NCI-H1417 (cell line): Measurements from ENCODE around the gene MEFV.
"Not testable (repeated sequence)": the region's sequence is repeated elsewhere in the genome, so short reads cannot be mapped to it uniquely, and the experiment has no call there.

Experiments
- DNase-seq, 3 experiments: peaks; one replicate each; lab custom pipeline; 2025; lab: John Stamatoyannopoulos, UW

MEFV gene, protein sequence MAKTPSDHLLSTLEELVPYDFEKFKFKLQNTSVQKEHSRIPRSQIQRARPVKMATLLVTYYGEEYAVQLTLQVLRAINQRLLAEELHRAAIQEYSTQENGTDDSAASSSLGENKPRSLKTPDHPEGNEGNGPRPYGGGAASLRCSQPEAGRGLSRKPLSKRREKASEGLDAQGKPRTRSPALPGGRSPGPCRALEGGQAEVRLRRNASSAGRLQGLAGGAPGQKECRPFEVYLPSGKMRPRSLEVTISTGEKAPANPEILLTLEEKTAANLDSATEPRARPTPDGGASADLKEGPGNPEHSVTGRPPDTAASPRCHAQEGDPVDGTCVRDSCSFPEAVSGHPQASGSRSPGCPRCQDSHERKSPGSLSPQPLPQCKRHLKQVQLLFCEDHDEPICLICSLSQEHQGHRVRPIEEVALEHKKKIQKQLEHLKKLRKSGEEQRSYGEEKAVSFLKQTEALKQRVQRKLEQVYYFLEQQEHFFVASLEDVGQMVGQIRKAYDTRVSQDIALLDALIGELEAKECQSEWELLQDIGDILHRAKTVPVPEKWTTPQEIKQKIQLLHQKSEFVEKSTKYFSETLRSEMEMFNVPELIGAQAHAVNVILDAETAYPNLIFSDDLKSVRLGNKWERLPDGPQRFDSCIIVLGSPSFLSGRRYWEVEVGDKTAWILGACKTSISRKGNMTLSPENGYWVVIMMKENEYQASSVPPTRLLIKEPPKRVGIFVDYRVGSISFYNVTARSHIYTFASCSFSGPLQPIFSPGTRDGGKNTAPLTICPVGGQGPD

DNA sequence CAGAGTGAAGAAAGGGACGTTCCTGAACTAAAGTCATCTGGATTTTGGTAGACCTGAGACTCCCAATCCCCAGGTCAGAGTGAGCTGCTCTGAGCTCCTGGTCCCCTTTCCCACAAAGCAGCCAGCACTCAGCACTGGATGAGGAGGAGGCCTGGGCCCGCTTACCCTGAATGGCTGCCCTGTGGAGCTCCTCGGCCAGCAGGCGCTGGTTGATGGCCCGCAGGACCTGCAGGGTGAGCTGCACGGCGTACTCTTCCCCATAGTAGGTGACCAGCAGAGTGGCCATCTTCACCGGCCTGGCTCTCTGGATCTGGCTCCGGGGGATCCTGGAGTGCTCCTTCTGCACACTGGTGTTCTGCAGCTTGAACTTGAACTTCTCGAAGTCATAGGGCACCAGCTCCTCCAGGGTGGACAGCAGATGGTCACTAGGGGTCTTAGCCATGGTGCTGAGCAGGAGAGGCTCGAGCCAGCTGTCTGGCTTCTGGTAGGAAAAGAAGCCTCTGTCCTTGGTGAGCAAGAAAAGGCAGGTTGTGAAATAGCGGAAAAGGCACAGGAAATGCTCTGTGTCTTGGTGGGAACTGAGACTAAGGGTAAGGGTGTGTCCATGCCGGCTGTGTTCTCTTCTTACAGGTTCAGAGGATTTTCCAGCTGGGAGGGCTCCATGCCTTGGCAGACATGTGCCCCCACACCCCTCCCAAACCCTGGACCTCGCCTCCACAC lies at the start of gene MEFV:
TSS of gene MEFV (minus strand) at position 488 of the 720 bp plus-strand sequence. CDS start at position 442, 46 bp downstream.
- DNase-seq = no peak

DNA sequence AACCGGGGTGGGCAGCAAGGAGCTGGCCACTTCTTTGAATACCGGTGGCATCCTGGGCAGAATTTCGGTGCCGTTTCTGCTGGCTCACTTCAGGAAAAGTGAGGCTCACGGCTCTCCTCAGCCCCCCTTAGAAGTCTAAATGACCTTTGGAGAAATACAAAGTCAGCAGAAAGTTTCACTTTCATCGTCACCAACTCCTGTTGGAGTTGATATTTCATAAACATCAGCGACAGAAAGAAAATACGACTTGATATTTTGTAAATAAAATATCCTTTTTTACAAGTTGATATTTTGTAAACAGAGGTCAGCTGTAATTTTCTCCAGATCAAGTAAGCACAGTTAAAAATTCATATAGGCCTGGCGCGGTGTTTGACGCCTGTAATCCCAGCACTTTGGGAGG lies 49.6 kb upstream of the MEFV start:
- no peak for DNase-seq

DNA sequence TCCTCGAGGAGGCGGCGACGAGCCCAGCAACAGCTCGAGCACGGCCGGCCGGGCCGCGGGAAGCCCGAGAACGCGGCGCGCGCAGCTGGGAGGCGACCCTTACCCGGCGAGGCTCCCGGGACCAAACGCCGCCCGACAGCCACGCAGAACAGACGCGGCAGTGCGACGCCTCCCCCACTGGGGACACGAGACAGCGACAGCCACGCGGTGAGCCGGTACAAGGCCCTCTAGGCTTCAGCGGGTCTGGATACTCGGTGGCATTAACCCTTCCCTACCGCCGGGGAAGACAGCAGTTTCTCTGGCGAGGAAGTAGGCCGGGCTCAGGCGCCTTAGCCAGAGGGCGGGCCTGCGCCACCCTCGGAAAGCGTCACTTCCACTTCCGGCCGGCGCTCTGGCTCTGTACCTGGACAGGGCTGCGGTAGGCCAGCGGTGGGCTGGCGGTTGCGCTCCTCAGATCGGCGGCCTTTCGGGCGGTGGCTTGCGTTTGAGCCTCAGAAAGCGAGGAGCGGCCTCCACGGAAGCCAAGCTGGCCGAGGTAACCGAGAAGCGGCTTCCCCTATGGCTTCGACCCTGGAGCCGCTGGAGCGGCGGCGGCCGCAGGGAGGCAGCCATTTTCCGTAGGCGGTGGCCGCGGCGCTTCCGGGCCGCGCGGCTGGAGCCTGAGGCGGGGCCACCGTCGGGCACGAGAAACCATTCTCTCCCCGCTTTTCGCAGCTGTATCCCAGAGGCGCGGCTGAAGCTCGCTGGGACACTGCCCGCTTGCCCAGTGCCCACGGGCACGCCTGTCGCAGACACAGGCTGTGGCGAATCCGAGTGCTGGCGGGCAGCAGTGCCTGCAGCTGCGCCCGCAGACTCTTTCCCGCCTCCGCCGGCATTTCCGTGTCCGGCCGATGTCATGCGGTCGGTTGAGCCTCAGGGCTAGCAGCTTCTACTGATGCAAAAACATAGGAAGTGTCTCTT lies 49.0 kb upstream of the MEFV start, which contains the start of the genes TIGD7 and ZNF75A:
TSS of gene TIGD7 (minus strand) at position 322 of the 960 bp plus-strand sequence. CDS start 4,816 bp downstream, outside the sequence.
TSS of gene ZNF75A (plus strand) at position 389 of the 960 bp plus-strand sequence. CDS start 2,932 bp downstream, outside the sequence.
- peak; percentile 73 to 93 (median 92) for DNase-seq

DNA sequence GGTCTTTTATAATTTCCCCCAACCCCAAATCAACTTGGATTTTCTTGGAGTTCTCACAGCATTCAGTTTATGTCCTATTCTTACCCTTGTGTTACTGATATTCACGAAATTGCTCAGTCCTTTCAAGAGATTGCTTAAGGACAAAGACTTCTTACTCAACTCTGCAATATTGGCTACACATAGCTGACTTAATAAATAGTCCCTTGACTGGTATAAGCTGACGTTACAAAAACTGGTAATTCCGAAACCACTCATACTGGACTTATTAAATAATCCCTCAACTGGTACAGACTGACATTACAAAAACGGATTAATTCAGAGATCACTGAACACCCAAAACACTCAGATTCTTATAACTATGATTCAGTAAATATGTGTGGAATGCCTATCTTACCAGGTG lies 47.9 kb upstream of the MEFV start:
- peak in 1 of 3 experiments; percentile 33 for DNase-seq

DNA sequence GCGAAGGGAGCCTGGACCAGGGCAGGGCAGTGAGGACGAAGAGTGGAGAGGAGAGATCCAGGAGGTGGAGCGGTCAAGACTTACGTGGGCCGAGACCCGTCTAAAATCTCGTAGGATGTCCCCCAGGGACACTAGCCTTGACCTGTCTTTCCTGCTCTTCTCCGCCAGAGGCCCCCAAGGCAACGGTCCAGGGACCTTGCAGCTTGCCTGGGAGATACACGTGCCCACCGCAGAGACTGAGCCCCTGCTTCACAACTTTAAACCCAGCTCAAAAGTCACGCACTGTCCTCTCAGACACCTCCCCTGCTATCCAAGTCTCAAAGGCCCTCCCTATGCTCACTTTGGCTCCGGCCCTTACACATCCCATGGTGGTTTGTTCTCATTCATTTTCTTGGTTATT lies 39.4 kb upstream of the MEFV start:
- DNase-seq = no peak

DNA sequence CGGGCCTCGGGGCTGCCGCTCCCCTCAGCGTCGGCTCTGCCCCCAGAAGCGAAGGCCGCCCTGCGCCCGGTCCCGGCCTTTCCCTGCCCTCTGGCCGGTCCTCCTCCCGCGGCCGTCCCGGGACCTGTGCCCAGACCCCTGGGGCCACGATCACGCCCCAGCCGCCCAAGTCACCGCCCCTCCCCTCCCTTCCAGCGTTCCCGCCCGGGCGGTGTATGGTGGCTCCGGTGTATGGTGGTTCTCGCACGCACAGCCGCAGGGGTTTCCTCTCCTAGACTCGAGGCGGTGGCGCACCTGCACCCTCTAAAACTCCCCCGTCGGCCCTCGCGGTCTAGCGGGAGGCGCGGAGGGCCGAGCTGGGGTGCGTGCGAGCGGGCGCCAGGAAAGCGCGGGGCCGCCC lies 38.8 kb upstream of the MEFV start:
- DNase-seq = no peak

DNA sequence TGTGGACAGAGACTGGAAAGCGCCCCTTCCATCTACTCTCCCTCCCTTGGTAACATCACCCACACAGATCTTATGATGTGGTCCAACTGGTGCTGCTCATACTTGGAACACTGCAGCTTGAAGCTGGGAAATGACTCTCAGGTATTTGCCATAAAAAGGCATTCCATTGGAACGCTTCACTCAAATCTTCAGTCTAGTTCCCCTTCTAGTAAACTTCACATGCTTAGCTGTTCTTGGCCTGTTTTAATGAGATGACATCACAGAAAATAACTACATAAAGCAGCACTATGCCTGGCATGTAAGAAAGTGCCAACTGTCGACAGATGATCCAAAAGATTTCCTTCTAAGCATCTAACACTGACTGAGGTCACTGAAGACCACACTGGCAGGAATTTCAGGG lies 36.2 kb upstream of the MEFV start:
- no peak for DNase-seq

DNA sequence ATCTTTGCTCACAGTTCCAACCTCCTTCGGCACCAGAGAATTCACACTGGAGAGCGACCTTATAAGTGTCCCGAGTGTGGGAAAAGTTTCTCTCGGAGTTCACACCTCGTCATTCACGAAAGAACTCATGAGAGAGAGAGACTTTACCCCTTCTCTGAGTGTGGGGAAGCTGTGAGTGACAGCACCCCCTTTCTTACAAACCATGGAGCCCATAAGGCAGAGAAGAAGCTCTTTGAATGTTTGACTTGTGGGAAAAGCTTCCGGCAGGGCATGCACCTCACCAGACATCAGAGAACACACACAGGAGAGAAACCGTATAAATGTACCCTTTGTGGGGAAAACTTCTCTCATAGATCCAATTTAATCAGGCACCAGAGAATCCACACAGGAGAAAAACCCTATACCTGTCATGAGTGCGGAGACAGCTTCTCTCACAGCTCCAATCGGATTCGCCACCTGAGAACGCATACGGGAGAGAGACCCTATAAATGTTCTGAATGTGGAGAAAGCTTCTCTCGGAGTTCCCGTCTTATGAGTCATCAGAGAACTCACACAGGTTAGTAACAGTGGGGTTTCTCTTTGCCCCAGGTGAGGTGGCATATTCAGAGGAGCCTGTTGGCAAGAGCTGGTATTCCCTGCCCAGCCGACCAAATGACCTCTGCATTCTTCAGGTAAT lies 33.7 kb upstream of the MEFV start:
- peak in 1 of 3 experiments; percentile 5 for DNase-seq

DNA sequence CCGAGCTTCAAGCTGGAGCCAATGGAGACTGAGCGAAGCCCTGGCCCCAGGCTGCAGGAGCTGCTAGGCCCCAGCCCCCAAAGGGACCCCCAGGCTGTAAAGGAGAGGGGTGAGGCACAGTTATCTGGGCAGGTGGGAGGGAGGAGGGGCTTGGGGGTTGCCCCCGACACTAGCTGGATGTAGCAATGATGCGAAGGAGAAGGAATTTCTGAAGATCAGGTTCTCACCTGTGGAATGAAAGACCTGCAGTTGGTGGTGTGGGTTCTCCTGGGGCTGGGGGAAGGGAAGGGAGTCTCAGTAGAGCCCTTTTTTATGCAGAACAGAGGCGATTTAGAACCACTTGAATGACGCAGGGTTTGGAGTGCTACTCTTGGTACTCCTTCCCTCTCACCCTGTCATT lies 28.7 kb upstream of the MEFV start:
- no peak for DNase-seq

DNA sequence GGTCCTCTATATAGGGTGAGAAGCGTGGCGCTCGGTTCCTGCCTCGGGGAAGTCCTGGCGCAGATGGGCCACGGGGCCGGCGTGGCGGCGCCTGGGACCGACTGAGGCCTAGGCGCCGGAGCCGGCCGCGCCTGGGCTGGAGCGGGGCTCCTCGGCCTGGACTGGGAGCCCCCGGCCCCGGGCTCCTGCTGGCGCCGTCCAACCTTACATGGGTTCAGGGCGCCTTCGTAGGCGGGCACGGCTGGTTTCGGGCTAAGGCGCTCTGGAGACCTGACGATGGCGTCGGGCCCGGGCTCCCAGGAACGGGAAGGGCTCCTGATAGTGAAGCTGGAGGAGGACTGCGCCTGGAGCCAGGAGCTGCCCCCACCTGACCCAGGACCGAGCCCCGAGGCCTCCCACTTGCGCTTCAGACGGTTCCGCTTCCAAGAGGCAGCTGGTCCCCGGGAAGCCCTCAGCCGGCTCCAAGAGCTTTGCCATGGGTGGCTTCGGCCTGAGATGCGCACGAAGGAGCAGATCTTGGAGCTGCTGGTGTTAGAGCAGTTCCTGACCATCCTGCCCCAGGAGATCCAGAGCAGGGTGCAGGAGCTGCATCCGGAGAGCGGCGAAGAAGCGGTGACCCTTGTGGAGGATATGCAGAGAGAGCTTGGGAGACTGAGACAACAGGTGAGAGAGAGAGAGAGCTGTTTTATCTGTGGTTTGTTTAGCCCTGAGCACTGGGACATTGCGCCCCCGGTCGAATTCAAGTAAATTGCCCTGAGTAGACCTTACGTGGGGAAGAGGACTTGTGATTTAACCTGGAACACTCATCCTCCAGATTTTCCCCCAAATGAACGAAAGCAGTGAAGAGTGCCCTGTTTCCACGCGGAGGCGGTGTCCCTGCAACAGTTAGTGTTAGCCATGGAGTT lies 27.4 kb upstream of the MEFV start:
- no peak for DNase-seq

DNA sequence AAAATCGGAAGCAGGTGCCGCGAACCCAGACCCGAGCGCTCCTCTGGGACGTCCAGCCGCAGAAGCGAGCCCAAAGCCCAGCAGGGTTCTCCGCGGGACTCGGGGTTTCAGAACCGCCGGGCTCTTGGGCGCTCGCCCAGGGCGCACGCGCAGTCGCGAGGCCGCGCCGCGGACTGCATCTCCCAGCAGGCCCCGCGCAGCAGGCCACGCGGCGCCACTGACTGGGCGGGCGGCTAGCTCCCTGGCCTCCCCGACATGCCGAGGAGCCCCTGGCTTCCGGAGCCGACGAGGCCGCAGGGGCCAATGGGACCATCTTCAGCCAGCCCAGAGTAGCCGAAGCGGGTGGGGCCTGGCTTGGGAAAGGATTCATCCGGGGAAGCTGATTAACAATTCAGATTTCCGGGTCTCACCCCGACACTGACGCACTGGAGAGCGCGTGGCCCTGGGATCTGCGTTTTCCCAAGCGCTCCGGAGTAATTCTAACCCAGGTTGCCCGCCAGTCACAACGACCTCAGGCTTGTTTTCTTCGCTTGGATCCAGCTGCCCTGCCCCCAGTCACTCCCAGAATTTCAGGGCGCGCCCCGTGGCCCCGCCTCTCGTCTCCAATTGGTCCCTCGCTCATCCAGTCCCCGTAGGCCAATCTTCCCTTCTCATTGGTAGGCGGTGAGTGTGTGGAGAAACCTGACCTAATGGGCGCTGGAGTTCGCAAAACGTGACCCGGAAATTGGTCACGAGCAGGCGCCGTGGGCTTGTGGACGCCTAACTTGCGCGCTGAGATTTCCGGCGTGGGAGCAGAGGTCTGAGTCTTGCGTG lies 26.5 kb upstream of the MEFV start, which contains the start of gene ZNF263:
TSS of gene ZNF263 (plus strand) at position 762 of the 813 bp plus-strand sequence. CDS start 328 bp downstream, outside the sequence.
- DNase-seq = peak; percentile 96 to 99 (median 99)

DNA sequence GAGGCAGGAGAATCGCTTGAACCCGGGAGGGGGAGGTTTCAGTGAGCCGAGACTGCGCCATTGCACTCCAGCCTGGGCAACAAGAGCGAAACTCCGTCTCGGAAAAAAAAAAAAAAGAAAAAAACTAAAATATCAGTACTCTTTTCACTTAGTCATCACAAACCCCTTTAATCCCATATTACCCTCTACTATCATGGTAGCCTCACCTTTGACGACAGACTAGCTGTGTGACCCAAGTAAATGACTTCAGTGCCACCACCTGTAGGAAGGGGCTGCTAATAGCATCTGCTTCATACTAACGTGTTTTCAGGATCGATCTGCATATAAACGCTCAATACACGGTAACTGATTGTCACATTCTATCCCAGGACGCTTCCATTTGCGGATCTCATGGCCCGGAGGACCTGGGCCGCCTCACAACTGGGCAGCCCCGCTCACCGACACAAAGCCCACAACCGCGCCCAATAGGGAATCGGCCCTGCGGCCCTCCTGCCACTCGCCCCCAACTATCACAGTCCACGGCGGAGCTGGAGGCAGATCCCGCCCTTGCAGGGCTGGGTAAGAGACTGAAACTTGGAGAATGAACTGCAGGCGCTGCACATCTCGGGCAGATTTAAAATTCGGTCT lies 25.8 kb upstream of the MEFV start:
- peak; percentile 82 to 94 (median 92) for DNase-seq

DNA sequence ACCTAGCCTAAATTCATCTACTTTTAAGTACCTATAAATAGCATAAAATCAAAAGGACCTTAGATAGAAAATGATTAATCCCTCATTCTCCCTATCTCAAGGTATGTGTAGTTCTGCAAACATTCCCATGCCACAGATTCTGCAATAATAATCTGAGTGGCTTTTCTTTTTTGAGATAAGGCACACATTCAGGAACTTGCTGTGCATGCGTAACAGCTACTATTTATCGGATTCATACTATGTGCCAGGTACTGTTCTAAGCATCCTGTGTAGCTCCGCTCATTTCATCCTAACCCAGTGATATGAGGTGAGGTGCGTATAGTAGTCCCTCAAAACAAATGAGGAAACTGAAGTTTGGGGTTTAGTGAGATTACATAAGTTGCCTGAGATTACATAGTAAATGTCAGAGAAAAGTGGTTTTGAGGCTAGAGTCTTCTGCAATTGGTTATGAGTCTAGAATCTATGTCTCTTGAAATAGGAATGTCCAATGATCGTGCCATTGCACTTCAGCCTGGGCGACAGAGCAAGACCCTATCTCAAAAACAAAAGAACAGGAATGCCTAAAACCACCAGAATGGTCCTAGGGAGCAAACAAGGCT lies 24.9 kb upstream of the MEFV start:
- no peak for DNase-seq

DNA sequence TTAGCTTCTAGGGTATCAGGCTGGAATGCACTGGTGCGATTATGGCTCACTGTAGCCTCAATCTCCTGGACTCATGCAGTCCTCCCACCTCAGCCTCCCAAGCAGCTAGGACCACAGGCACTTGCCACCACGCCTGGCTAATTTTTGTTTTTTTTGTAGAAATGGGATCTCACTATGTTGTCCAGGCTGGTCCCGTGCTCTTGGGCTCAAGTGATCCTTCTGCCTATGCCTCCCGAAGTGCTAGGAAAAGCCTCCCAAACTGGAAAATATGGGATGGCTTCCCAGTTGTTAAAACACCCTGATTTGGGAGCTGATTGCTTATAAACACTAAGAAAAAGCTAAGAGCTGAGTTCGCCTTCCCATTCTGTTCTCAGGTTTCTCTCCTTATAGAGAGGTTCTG lies 20.2 kb upstream of the MEFV start:
- no peak for DNase-seq

DNA sequence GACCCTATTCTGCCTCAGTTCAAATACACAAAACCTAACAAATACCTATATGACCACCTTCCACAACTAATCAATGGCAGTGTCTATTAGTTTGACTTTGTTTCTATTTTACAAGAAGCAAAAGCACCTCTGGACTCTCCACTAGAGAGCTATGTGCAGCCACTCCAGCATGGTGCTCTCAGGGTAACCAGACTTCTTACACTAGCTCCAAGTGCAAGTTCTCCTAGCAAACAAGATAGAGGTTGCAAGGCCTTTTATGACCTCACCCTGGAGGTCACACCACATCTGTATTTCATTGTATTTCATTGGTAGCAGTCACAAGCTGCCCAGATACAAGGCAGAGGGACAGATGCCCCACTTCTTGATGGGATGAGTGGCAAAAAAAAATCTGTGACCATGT lies 18.5 kb upstream of the MEFV start:
- DNase-seq = no peak

DNA sequence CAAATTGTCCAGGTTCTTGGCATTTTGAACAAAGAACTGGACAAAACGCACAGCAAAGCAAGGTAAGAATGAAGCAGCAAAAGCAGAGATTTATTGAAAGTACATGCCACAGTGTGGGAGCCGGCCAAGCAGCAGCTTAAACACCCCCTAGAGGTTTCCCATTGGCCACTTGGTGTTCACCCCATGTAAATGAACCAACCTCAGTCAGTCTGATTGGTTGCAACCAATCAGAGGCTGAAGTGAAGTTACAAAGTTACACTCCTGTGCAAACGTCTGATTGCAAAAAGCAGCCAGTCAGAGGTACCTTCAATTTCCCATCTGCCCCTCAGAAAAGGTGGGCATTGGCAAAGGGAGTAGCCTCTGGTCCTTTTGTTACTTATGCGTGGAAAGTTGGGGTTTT lies 18.1 kb upstream of the MEFV start:
- DNase-seq = no peak

DNA sequence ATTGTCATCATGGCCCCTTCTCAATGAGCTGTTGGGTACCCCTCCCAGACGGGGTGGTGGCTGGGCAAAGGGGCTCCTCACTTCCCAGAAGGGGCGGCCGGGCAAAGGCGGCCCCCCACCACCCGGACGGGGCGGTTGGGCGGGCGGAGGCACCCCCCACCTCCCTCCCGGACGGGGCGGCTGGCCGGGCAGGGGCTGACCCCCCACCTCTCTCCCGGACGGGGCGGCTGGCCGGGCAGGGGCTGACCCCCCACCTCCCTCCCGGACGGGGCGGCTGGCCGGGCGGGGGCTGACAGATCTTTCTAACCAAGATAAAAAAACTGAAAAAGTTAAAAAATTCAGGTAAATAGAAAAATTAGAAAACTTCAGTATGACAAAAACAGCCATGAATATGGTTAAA lies 14.8 kb upstream of the MEFV start:
- not testable (repeated sequence) for DNase-seq
